ENCODE data around the gene SLCO1B3.

The SLCO1B3 gene

DNA sequence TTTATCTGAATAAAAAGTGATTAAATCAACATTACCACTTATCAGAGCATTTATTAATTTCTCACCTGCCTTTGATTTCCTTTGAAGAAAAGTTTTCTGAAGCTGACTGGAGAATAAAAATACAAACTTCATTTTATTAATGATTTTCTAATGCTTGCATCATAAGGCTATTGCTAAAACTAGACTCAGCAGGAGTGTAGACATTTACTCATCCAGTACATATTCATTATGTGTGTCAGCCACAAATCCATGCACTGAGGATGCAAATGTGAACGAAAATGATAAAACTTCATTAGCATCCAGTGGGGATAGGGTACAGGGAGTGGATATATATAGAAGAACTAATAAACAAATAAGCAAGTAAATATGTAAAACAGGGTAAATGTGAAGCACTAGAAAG lies 74.6 kb downstream of the SLCO1B3 start:
- H3K9me3 ChIP-seq (ENCODE audit: control insufficient read depth, insufficient read depth, low read length), result peaks cover 7% of the 10 kb centered on the region; the same call in 1 of the 2 replicates

DNA sequence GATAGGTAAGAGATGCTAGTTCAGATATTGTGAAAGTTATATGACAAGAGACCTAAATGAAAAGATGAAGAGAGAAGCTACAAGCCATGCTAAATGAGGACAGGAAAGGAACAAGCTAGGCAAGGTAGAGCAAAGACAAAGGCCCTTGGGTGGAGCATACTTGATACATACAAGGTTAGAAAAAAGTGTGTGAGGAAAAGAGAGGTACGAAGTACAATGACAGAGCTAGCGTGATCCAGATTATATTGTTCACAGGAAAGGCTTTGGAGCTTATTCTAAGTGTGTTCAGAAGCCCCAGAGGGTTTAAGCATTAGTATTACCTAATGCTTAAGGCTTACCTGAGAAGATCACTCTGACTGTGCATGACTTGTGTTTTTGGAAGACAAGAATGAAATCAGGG lies 75.0 kb downstream of the SLCO1B3 start:
- no peak overlapping the region for H3K27ac ChIP-seq (ENCODE audit: low read depth, low read length)

More for the DNA sequence above, 74.6 kb downstream of the SLCO1B3 start:
- Histone ChIP-seq H3K9ac (ENCODE audit: low read depth, low read length) (no peak overlapping the region), H3K27me3 (ENCODE audit: control insufficient read depth, insufficient read depth, low read length) (no peaks in the 10 kb centered on the region), H3K4me3 (ENCODE audit: low read depth, low read length) (no peak overlapping the region), H3K27ac (ENCODE audit: low read depth, low read length) (no peak overlapping the region), H3K36me3 (ENCODE audit: control insufficient read depth, insufficient read depth, low read length) (no peaks in the 10 kb centered on the region), H3K4me1 (ENCODE audit: control insufficient read depth, insufficient read depth, low read length) (no peaks in the 10 kb centered on the region)

DNA sequence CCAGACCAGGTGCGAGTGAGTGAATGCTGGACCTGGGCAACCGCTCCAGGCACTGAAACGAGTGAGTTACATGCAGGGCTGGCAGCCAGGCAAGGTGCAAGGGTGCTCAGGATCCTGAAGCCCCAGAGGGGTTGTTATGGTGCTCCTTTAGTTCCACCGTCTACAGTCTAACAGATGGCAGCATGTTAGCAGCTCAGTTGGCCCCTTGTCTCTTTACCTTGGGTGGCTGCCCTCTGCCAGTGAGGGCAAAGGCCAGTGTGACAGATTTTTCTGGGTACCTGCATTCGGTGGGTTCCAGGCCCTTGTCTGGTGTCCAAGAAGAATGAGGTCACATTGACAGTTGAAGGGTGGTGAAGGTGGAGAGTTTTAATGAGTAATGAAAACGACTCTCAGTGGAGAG lies 106.8 kb downstream of the SLCO1B3 start:
- H3K4me3 ChIP-seq (ENCODE audit: low read depth, low read length), result no peak overlapping the region
- H3K4me1 ChIP-seq (ENCODE audit: control insufficient read depth, insufficient read depth, low read length), result no peaks in the 10 kb centered on the region
- H3K9me3 ChIP-seq (ENCODE audit: control insufficient read depth, insufficient read depth, low read length), result peaks cover 3% of the 10 kb centered on the region; the same call in 1 of the 2 replicates

More for the DNA sequence above, 75.0 kb downstream of the SLCO1B3 start:
- H3K36me3 ChIP-seq (ENCODE audit: control insufficient read depth, insufficient read depth, low read length), result no peaks in the 10 kb centered on the region
- peaks cover 7% of the 10 kb centered on the region; the same call in 1 of the 2 replicates for H3K9me3 ChIP-seq (ENCODE audit: control insufficient read depth, insufficient read depth, low read length)
- no peaks in the 10 kb centered on the region for H3K27me3 ChIP-seq (ENCODE audit: control insufficient read depth, insufficient read depth, low read length)
- no peak overlapping the region for H3K4me3 ChIP-seq (ENCODE audit: low read depth, low read length)
- H3K4me1 ChIP-seq (ENCODE audit: control insufficient read depth, insufficient read depth, low read length), result no peaks in the 10 kb centered on the region
- no peak overlapping the region for H3K9ac ChIP-seq (ENCODE audit: low read depth, low read length)

DNA sequence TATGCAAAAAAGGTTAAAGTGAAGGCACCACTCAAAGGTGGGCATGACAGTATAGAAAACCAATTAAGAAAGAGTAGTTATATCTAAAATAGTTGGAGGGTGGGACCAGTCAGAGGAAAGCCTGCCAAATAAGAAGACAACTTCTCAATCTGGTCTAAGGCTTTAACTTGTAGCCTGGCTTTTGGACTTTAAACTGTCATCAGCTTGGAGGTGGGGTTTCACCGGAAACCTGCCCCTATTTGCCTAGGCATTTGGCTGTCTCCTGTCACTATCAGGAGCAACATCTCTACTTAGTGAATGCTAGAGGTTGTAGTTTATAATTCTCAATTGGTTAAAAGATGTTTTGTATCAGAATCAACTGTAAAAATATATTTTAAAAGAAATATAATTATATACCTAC lies 107.3 kb downstream of the SLCO1B3 start:
- no peak overlapping the region for H3K4me3 ChIP-seq (ENCODE audit: low read depth, low read length)
- no peaks in the 10 kb centered on the region for H3K4me1 ChIP-seq (ENCODE audit: control insufficient read depth, insufficient read depth, low read length)
- no peaks in the 10 kb centered on the region for H3K36me3 ChIP-seq (ENCODE audit: control insufficient read depth, insufficient read depth, low read length)
- no peak overlapping the region for H3K27ac ChIP-seq (ENCODE audit: low read depth, low read length)
- no peaks in the 10 kb centered on the region for H3K27me3 ChIP-seq (ENCODE audit: control insufficient read depth, insufficient read depth, low read length)
- H3K9me3 ChIP-seq (ENCODE audit: control insufficient read depth, insufficient read depth, low read length), result peaks cover 3% of the 10 kb centered on the region; the same call in 1 of the 2 replicates
- H3K9ac ChIP-seq (ENCODE audit: low read depth, low read length), result no peak overlapping the region

More for the DNA sequence above, 106.8 kb downstream of the SLCO1B3 start:
- no peak overlapping the region for H3K27ac ChIP-seq (ENCODE audit: low read depth, low read length)
- no peaks in the 10 kb centered on the region for H3K36me3 ChIP-seq (ENCODE audit: control insufficient read depth, insufficient read depth, low read length)
- H3K9ac ChIP-seq (ENCODE audit: low read depth, low read length), result no peak overlapping the region
- no peaks in the 10 kb centered on the region for H3K27me3 ChIP-seq (ENCODE audit: control insufficient read depth, insufficient read depth, low read length)

DNA sequence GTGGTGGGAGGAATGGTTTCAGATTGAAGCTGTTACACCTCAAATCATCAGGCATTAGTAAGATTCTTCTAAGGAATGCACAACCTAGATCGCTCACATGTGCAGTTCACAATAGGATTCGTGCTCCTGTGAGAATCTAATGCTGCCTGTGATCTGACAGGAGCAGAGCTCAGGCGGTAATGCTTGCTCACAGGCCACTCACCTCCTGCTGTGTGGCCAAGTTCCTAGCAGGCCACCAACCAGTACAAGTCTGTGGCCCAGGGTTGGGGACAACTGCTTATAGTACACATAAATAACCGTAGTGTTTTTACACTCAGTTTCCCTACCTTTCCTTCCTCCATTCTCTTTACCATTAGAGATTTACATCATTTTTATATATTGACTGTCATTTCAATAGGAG lies 121.4 kb downstream of the SLCO1B3 start:
- no peaks in the 10 kb centered on the region for H3K27me3 ChIP-seq (ENCODE audit: control insufficient read depth, insufficient read depth, low read length)
- no peaks in the 10 kb centered on the region; the same call in 1 of the 2 replicates for H3K9me3 ChIP-seq (ENCODE audit: control insufficient read depth, insufficient read depth, low read length)
- H3K4me1 ChIP-seq (ENCODE audit: control insufficient read depth, insufficient read depth, low read length), result no peaks in the 10 kb centered on the region
- H3K4me3 ChIP-seq (ENCODE audit: low read depth, low read length), result no peak overlapping the region
- no peak overlapping the region for H3K27ac ChIP-seq (ENCODE audit: low read depth, low read length)
- H3K36me3 ChIP-seq (ENCODE audit: control insufficient read depth, insufficient read depth, low read length), result no peaks in the 10 kb centered on the region
- no peak overlapping the region for H3K9ac ChIP-seq (ENCODE audit: low read depth, low read length)

DNA sequence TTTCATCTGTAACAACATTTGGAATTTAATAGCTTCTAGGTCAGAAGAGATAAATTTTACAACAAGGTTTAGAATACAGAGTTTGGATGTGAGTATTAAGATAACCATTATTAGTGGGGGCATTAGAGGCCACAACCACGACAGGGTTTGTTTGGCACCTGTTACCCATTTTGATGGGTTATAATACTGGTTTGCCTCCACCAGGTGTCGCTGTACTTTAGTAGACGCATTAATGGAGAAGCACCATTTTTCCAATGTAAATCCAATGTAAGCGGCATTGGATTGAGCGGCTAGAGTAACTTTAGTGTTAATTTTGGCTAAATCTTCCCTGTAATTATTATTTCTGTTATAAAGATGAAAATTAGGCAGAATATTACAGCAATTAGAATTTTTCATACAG lies 136.2 kb downstream of the SLCO1B3 start:
- Histone ChIP-seq H3K4me3 (ENCODE audit: low read depth, low read length) (no peak overlapping the region), H3K9ac (ENCODE audit: low read depth, low read length) (no peak overlapping the region), H3K9me3 (ENCODE audit: control insufficient read depth, insufficient read depth, low read length) (no peaks in the 10 kb centered on the region), H3K36me3 (ENCODE audit: control insufficient read depth, insufficient read depth, low read length) (no peaks in the 10 kb centered on the region), H3K27me3 (ENCODE audit: control insufficient read depth, insufficient read depth, low read length) (no peaks in the 10 kb centered on the region), H3K27ac (ENCODE audit: low read depth, low read length) (no peak overlapping the region), H3K4me1 (ENCODE audit: control insufficient read depth, insufficient read depth, low read length) (no peaks in the 10 kb centered on the region)

DNA sequence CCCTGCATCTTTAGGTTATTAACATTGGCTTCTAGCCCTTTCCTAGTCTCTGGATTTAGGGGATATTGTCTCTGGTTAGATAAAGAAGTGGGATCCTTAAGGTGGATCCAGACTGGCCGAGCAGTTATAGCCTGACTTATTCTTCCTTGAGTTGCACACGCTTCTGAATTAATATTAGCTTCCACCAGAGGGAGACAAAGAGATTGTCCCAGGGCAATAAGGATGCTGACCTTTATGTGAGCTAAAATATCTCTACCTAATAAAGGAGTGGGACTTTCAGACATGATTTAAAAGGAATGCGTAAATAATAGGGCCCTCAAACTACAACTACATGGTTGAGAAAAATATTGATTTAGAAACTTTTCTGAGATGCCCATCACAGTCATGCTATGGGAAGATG lies 139.7 kb downstream of the SLCO1B3 start:
- Histone ChIP-seq H3K36me3 (ENCODE audit: control insufficient read depth, insufficient read depth, low read length) (no peaks in the 10 kb centered on the region), H3K9ac (ENCODE audit: low read depth, low read length) (no peak overlapping the region), H3K4me3 (ENCODE audit: low read depth, low read length) (no peak overlapping the region), H3K4me1 (ENCODE audit: control insufficient read depth, insufficient read depth, low read length) (no peaks in the 10 kb centered on the region), H3K27ac (ENCODE audit: low read depth, low read length) (no peak overlapping the region), H3K27me3 (ENCODE audit: control insufficient read depth, insufficient read depth, low read length) (no peaks in the 10 kb centered on the region), H3K9me3 (ENCODE audit: control insufficient read depth, insufficient read depth, low read length) (no peaks in the 10 kb centered on the region)

DNA sequence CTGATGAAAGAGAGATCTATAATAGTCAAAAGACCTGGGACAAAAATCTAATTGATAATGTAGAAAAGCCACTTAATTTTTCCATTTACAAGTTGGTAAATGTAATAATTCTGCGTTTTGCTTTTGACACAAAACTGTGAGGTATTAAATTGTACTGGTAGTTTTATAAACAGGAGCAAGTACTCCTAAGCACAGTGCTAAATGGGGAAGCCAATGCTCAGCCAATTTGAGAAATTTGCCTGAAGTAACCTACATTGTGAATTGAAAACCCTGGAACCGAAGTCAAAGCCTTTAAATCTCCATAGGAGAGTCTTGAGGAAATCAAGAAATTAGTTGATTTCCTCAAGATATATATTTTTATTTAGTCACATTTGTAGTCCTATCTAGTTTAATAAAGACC lies 152.8 kb downstream of the SLCO1B3 start:
- H3K36me3 ChIP-seq (ENCODE audit: control insufficient read depth, insufficient read depth, low read length), result no peaks in the 10 kb centered on the region
- H3K27me3 ChIP-seq (ENCODE audit: control insufficient read depth, insufficient read depth, low read length), result no peaks in the 10 kb centered on the region
- no peaks in the 10 kb centered on the region for H3K4me1 ChIP-seq (ENCODE audit: control insufficient read depth, insufficient read depth, low read length)
- H3K4me3 ChIP-seq (ENCODE audit: low read depth, low read length), result no peak overlapping the region
- H3K9me3 ChIP-seq (ENCODE audit: control insufficient read depth, insufficient read depth, low read length), result peaks cover 27% of the 10 kb centered on the region
- H3K9ac ChIP-seq (ENCODE audit: low read depth, low read length), result no peak overlapping the region
- no peak overlapping the region for H3K27ac ChIP-seq (ENCODE audit: low read depth, low read length)

DNA sequence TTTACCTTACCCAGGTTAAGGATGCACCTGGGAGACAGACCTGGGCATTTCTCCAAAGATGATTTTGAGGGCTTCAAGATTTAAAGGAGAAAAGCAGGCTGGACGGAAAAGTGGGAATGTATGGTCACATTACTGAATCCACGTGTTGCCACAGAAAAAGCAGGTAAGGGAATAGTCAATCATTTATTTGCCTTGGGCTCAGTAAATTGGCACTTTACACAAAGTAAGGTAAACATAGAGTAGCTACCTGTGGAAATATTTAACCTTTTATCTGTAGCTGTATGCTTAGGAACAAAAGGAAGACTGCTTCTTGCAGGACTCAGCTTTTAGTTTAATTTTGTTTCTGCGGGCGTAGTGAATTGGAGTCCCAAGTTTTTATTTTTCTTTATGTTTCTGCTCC lies 153.3 kb downstream of the SLCO1B3 start:
- no peak overlapping the region for H3K27ac ChIP-seq (ENCODE audit: low read depth, low read length)
- H3K36me3 ChIP-seq (ENCODE audit: control insufficient read depth, insufficient read depth, low read length), result no peaks in the 10 kb centered on the region
- H3K9me3 ChIP-seq (ENCODE audit: control insufficient read depth, insufficient read depth, low read length), result peaks cover 27% of the 10 kb centered on the region
- H3K4me3 ChIP-seq (ENCODE audit: low read depth, low read length), result no peak overlapping the region
- H3K9ac ChIP-seq (ENCODE audit: low read depth, low read length), result no peak overlapping the region
- no peaks in the 10 kb centered on the region for H3K4me1 ChIP-seq (ENCODE audit: control insufficient read depth, insufficient read depth, low read length)
- no peaks in the 10 kb centered on the region for H3K27me3 ChIP-seq (ENCODE audit: control insufficient read depth, insufficient read depth, low read length)
